Measurements from ENCODE around the gene PADI1. TPM values are rescaled to one million over a fixed set of nuclear protein-coding genes. Genes with fewer than 3 reads are reported as not detected.

PADI1 gene
- polyA plus RNA-seq, 4 donors: 0.01 to 0.27 (median 0.10) TPM; not detected in 1

DNA sequence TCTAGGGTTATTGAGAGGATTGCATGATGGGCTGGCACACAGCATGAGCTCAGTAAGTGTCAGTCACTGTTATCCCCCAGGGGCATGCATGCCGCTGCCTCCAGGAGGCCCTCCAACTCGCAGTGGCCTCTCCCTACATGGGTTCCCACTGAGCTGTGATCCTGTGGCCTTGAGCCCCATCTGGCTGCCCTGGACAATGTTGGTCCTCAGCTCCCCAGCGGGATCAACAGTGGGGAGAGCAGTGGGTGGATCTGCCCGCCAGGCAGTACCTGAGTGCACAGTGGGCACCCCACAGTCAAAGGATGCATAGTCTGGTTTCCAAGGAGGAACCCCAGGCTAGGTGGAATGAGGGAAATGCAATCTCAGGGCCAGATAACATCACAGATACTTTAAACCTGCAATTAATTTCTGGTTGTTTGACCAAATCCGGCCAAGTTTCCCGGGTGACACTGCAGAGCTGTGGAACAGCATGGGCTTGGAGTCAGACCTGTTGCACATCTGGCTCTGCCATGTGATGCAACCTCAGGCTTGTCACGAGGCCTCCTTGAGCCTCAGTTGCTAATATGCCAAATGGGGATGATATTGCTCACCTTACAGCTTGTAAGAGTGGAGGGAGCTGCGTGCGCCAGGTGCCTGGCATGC lies 53.3 kb downstream of the PADI1 start:
- no peaks in the 10 kb centered on the region for H3K36me3 ChIP-seq (ENCODE audit: control insufficient read depth in 3 of 3, insufficient read depth in 2 of 3, low read depth in 1 of 3, low read length in 3 of 3)
- 62 to 74% (median 69%) methylated on average over 9 of the region's 9 CpGs for WGBS, 3 donors
- no peak overlapping the region for H3K4me3 ChIP-seq (ENCODE audit: low read depth in 1 of 3, low read length in 3 of 3)
- peaks cover 0 to 3% (median 0%) of the 10 kb centered on the region in 3 donors for H3K27me3 ChIP-seq (ENCODE audit: control insufficient read depth in 3 of 3, insufficient read depth in 3 of 3, low read length in 3 of 3)
- no peak overlapping the region for H3K27ac ChIP-seq (ENCODE audit: low read depth in 1 of 3, low read length in 2 of 3)
- no peaks in the 10 kb centered on the region for H3K4me1 ChIP-seq (ENCODE audit: control insufficient read depth in 3 of 3, insufficient read depth in 2 of 3, low read depth in 1 of 3, low read length in 2 of 3)
- no peaks in the 10 kb centered on the region for H3K9me3 ChIP-seq (ENCODE audit: control insufficient read depth in 2 of 2, insufficient read depth in 1 of 2, low read depth in 1 of 2, low read length in 1 of 2)
- FAIRE-seq (no peak), DNase-seq (no peak)

- Histone ChIP-seq H3K4me1 (ENCODE audit: control insufficient read depth in 3 of 3, insufficient read depth in 2 of 3, low read depth in 1 of 3, low read length in 2 of 3) (no peaks in the 10 kb centered on the region), H3K4me3 (ENCODE audit: low read depth in 1 of 3, low read length in 3 of 3) (no peak overlapping the region), H3K27ac (ENCODE audit: low read depth in 1 of 3, low read length in 2 of 3) (no peak overlapping the region), H3K9me3 (ENCODE audit: control insufficient read depth in 2 of 2, insufficient read depth in 1 of 2, low read depth in 1 of 2, low read length in 1 of 2) (no peaks in the 10 kb centered on the region), H3K27me3 (ENCODE audit: control insufficient read depth in 3 of 3, insufficient read depth in 3 of 3, low read length in 3 of 3) (peaks cover 0 to 3% (median 0%) of the 10 kb centered on the region in 3 donors), H3K36me3 (ENCODE audit: control insufficient read depth in 3 of 3, insufficient read depth in 2 of 3, low read depth in 1 of 3, low read length in 3 of 3) (no peaks in the 10 kb centered on the region)
- DNase-seq (no peak), FAIRE-seq (no peak)
- WGBS, 3 donors: 84 to 90% (median 89%) methylated on average over 6 of the region's 6 CpGs
Observed at GRCh38 chr1:17258758-17259130, 53.8 kb downstream of the PADI1 start.

DNA sequence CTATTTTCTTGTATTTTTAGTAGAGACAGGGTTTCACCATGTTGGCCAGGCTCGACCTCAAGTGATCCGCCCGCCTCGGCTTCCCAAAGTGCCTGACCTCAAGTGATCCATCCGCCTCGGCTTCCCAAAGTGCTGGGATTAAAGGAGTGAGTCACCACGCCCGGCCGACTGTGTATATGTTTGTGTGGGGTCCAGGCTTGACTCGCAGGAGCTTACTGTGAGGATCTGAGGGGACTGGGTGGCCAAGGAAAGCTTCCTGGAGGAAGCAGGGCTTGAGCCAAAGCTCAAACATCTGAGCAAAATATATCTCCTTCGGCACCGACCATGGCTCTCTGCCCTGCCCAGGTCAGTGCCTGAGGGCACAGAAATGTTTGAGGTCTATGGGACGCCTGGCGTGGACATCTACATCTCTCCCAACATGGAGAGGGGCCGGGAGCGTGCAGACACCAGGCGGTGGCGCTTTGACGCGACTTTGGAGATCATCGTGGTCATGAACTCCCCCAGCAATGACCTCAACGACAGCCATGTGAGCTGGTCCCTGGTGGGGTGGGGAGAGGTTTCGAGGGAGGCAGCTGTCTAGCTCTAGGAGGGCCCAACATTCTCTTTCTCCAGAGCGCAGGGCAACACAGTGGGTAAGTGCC lies 54.4 kb downstream of the PADI1 start:
- H3K4me1 ChIP-seq (ENCODE audit: control insufficient read depth in 3 of 3, insufficient read depth in 2 of 3, low read depth in 1 of 3, low read length in 2 of 3): no peaks in the 10 kb centered on the region
- H3K27me3 ChIP-seq (ENCODE audit: control insufficient read depth in 3 of 3, insufficient read depth in 3 of 3, low read length in 3 of 3): peaks cover 0 to 3% (median 0%) of the 10 kb centered on the region in 3 donors
- no peak overlapping the region for H3K4me3 ChIP-seq (ENCODE audit: low read depth in 1 of 3, low read length in 3 of 3)
- no peaks in the 10 kb centered on the region for H3K36me3 ChIP-seq (ENCODE audit: control insufficient read depth in 3 of 3, insufficient read depth in 2 of 3, low read depth in 1 of 3, low read length in 3 of 3)
- no peaks in the 10 kb centered on the region for H3K9me3 ChIP-seq (ENCODE audit: control insufficient read depth in 2 of 2, insufficient read depth in 1 of 2, low read depth in 1 of 2, low read length in 1 of 2)
- DNase-seq (no peak), FAIRE-seq (no peak)
- no peak overlapping the region for H3K27ac ChIP-seq (ENCODE audit: low read depth in 1 of 3, low read length in 2 of 3)
- WGBS, 3 donors: 68 to 72% (median 71%) methylated on average over 24 of the region's 24 CpGs

DNA sequence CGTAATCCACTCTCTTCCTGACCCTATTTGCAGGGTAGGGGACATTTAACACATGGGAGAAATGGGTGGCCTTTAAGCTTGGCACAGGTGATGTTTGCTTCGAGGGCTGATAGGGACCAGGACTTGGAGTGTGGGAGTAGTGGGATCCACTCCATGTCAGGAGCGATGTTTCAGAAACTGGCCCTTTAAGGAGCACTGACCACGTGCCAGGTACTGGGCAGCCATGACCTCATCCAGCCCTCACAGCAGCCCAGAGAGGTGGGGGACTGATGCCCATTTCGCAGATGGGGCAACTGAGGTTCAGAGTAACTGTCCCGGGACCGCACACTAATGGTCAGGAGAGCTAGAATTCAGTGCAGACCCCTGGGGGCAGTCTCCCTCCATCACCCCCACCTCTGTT lies 55.3 kb downstream of the PADI1 start:
- H3K9me3 ChIP-seq (ENCODE audit: control insufficient read depth in 2 of 2, insufficient read depth in 1 of 2, low read depth in 1 of 2, low read length in 1 of 2): no peaks in the 10 kb centered on the region
- no peak for FAIRE-seq
- WGBS, 3 donors: 75 to 84% (median 80%) methylated on average over 7 of the region's 7 CpGs
- H3K27ac ChIP-seq (ENCODE audit: low read depth in 1 of 3, low read length in 2 of 3): no peak overlapping the region
- H3K36me3 ChIP-seq (ENCODE audit: control insufficient read depth in 3 of 3, insufficient read depth in 2 of 3, low read depth in 1 of 3, low read length in 3 of 3): no peaks in the 10 kb centered on the region
- H3K4me1 ChIP-seq (ENCODE audit: control insufficient read depth in 3 of 3, insufficient read depth in 2 of 3, low read depth in 1 of 3, low read length in 2 of 3): no peaks in the 10 kb centered on the region
- H3K27me3 ChIP-seq (ENCODE audit: control insufficient read depth in 3 of 3, insufficient read depth in 3 of 3, low read length in 3 of 3): peaks cover 0 to 3% (median 0%) of the 10 kb centered on the region in 3 donors
- no peak for DNase-seq
- no peak overlapping the region for H3K4me3 ChIP-seq (ENCODE audit: low read depth in 1 of 3, low read length in 3 of 3)

- H3K27ac ChIP-seq (ENCODE audit: low read depth in 1 of 3, low read length in 2 of 3): no peak overlapping the region
- H3K27me3 ChIP-seq (ENCODE audit: control insufficient read depth in 3 of 3, insufficient read depth in 3 of 3, low read length in 3 of 3): peaks cover 0 to 3% (median 0%) of the 10 kb centered on the region in 3 donors
- no peaks in the 10 kb centered on the region for H3K9me3 ChIP-seq (ENCODE audit: control insufficient read depth in 2 of 2, insufficient read depth in 1 of 2, low read depth in 1 of 2, low read length in 1 of 2)
- WGBS, 3 donors: 66 to 79% (median 74%) methylated on average over 5 of the region's 5 CpGs
- no peak overlapping the region for H3K4me3 ChIP-seq (ENCODE audit: low read depth in 1 of 3, low read length in 3 of 3)
- H3K36me3 ChIP-seq (ENCODE audit: control insufficient read depth in 3 of 3, insufficient read depth in 2 of 3, low read depth in 1 of 3, low read length in 3 of 3): no peaks in the 10 kb centered on the region
- no peaks in the 10 kb centered on the region for H3K4me1 ChIP-seq (ENCODE audit: control insufficient read depth in 3 of 3, insufficient read depth in 2 of 3, low read depth in 1 of 3, low read length in 2 of 3)
- FAIRE-seq: no peak
- no peak for DNase-seq
Observed at GRCh38 chr1:17260738-17261137, 55.8 kb downstream of the PADI1 start.

- no peak for FAIRE-seq
- H3K27me3 ChIP-seq (ENCODE audit: control insufficient read depth in 3 of 3, insufficient read depth in 3 of 3, low read length in 3 of 3): no peaks in the 10 kb centered on the region
- H3K27ac ChIP-seq (ENCODE audit: low read depth in 1 of 3, low read length in 2 of 3): no peak overlapping the region
- DNase-seq: no peak
- H3K9me3 ChIP-seq (ENCODE audit: control insufficient read depth in 2 of 2, insufficient read depth in 1 of 2, low read depth in 1 of 2, low read length in 1 of 2): no peaks in the 10 kb centered on the region
- no peaks in the 10 kb centered on the region for H3K4me1 ChIP-seq (ENCODE audit: control insufficient read depth in 3 of 3, insufficient read depth in 2 of 3, low read depth in 1 of 3, low read length in 2 of 3)
- no peak overlapping the region for H3K4me3 ChIP-seq (ENCODE audit: low read depth in 1 of 3, low read length in 3 of 3)
- no peaks in the 10 kb centered on the region for H3K36me3 ChIP-seq (ENCODE audit: control insufficient read depth in 3 of 3, insufficient read depth in 2 of 3, low read depth in 1 of 3, low read length in 3 of 3)
Observed at GRCh38 chr1:17263936-17264335, 59.0 kb downstream of the PADI1 start.

- Histone ChIP-seq H3K27ac (ENCODE audit: low read depth in 1 of 3, low read length in 2 of 3) (no peak overlapping the region), H3K27me3 (ENCODE audit: control insufficient read depth in 3 of 3, insufficient read depth in 3 of 3, low read length in 3 of 3) (no peaks in the 10 kb centered on the region), H3K36me3 (ENCODE audit: control insufficient read depth in 3 of 3, insufficient read depth in 2 of 3, low read depth in 1 of 3, low read length in 3 of 3) (no peaks in the 10 kb centered on the region), H3K9me3 (ENCODE audit: control insufficient read depth in 2 of 2, insufficient read depth in 1 of 2, low read depth in 1 of 2, low read length in 1 of 2) (no peaks in the 10 kb centered on the region), H3K4me1 (ENCODE audit: control insufficient read depth in 3 of 3, insufficient read depth in 2 of 3, low read depth in 1 of 3, low read length in 2 of 3) (no peaks in the 10 kb centered on the region), H3K4me3 (ENCODE audit: low read depth in 1 of 3, low read length in 3 of 3) (no peak overlapping the region)
- DNase-seq: no peak
- WGBS, 3 donors: 87 to 91% (median 90%) methylated on average over 5 of the region's 5 CpGs
- FAIRE-seq: no peak
Observed at GRCh38 chr1:17264470-17264869, 59.5 kb downstream of the PADI1 start.

- no peak for FAIRE-seq
- no peak overlapping the region for H3K4me3 ChIP-seq (ENCODE audit: low read depth in 1 of 3, low read length in 3 of 3)
- 67 to 81% (median 68%) methylated on average over 2 of the region's 2 CpGs for WGBS, 3 donors
- no peaks in the 10 kb centered on the region for H3K27me3 ChIP-seq (ENCODE audit: control insufficient read depth in 3 of 3, insufficient read depth in 3 of 3, low read length in 3 of 3)
- no peak overlapping the region for H3K27ac ChIP-seq (ENCODE audit: low read depth in 1 of 3, low read length in 2 of 3)
- no peaks in the 10 kb centered on the region for H3K36me3 ChIP-seq (ENCODE audit: control insufficient read depth in 3 of 3, insufficient read depth in 2 of 3, low read depth in 1 of 3, low read length in 3 of 3)
- no peaks in the 10 kb centered on the region for H3K9me3 ChIP-seq (ENCODE audit: control insufficient read depth in 2 of 2, insufficient read depth in 1 of 2, low read depth in 1 of 2, low read length in 1 of 2)
- no peaks in the 10 kb centered on the region for H3K4me1 ChIP-seq (ENCODE audit: control insufficient read depth in 3 of 3, insufficient read depth in 2 of 3, low read depth in 1 of 3, low read length in 2 of 3)
- no peak for DNase-seq
Observed at GRCh38 chr1:17265162-17265561, 60.2 kb downstream of the PADI1 start.

GRCh38 chr1:17265950-17266349 lies 61.0 kb downstream of the PADI1 start:
- Histone ChIP-seq H3K36me3 (ENCODE audit: control insufficient read depth in 3 of 3, insufficient read depth in 2 of 3, low read depth in 1 of 3, low read length in 3 of 3) (no peaks in the 10 kb centered on the region), H3K9me3 (ENCODE audit: control insufficient read depth in 2 of 2, insufficient read depth in 1 of 2, low read depth in 1 of 2, low read length in 1 of 2) (no peaks in the 10 kb centered on the region), H3K4me1 (ENCODE audit: control insufficient read depth in 3 of 3, insufficient read depth in 2 of 3, low read depth in 1 of 3, low read length in 2 of 3) (no peaks in the 10 kb centered on the region), H3K27ac (ENCODE audit: low read depth in 1 of 3, low read length in 2 of 3) (no peak overlapping the region), H3K27me3 (ENCODE audit: control insufficient read depth in 3 of 3, insufficient read depth in 3 of 3, low read length in 3 of 3) (no peaks in the 10 kb centered on the region), H3K4me3 (ENCODE audit: low read depth in 1 of 3, low read length in 3 of 3) (no peak overlapping the region)
- WGBS, 3 donors: 78 to 82% (median 82%) methylated on average over 4 of the region's 4 CpGs
- no peak for FAIRE-seq
- DNase-seq: no peak

Data from small intestine (tissue), 7 donors.